NCI-H1092 treated with DMSO at 0.1 percent for 48 hours (cell line): ENCODE measurements around the gene TLX1.
A peak's percentile ranks its signal among the peaks of the same experiment; 100 is the strongest.

ENCODE experiments used
- DNase-seq: peaks from one replicate; lab custom pipeline; 2025; lab: John Stamatoyannopoulos, UW

Gene TLX1

GRCh38 chr10:101130984-101131961, at the start of gene TLX1:
TLX1 (plus strand) TSS chr10:101131300; CDS start chr10:101131542, 242 bp downstream.
- DNase-seq, result peak; percentile 51

DNA sequence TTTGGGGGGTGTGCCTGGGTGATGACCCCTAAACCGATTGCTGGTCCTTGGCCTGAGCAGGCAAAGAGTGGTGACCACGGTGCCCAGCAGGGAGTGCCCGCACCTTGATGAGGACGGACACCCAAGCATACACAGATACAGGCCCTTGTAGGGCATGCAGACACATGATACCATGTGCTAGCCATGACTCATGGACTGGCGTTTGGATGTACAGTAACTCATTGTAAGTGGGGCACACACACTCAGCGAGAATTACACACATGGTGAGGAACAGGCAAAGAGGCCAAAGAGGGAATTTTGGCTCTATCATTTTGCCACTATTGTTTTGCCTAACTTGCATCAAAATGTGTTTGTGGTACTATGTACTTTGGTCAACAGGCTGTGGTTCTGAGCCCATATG, 45.3 kb upstream of the TLX1 start:
- DNase-seq, result no peak

GRCh38 chr10:101087376-101087775, 43.7 kb upstream of the TLX1 start:
- no peak for DNase-seq

- DNase-seq, result no peak
Measured at GRCh38 chr10:101087965-101088364, 43.1 kb upstream of the TLX1 start.

DNA sequence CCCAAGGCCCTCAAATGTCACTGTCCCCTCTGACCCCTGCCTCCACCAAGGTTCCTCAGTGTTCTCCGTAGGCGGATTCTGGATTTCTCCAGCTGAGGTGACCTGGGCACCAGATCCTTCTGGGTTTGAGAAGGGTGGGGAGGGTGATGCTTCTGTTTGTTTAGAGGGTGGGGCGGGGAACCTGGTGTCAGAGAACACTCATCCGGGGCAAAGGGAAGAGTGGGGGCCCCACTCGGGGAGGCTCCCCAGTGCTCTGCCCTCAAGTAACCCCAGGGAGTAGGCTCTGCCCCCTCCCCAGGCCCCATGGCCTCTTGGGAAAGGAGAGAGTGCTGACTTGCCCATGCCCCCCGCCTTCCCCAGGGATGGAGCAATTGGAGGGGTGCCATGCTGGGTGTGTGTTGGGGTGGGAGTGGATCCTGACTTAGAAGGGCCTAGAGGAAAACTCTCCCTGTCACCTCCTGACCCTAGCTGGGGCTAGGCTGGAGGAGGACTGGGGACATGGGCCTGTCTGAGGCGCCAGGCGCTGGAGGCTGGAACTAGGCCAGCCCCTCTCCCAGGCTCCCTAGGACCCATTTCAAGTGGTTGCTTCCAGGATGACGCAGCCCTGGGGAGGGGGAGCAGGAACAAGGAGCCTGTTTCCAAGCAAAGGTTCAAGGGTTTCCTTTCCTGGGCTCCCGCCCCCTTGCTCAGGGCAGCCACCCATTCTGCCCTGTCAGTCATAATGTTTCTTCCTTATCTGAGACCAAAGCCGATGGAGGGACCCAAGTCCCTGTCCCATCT, 41.4 kb upstream of the TLX1 start:
- peak; percentile 9 for DNase-seq

GRCh38 chr10:101090597-101090996, 40.5 kb upstream of the TLX1 start:
- DNase-seq, result no peak

- peak; percentile 29 for DNase-seq
Measured at GRCh38 chr10:101091546-101092290, 39.4 kb upstream of the TLX1 start.

GRCh38 chr10:101092881-101093354, 38.2 kb upstream of the TLX1 start:
- no peak for DNase-seq

DNA sequence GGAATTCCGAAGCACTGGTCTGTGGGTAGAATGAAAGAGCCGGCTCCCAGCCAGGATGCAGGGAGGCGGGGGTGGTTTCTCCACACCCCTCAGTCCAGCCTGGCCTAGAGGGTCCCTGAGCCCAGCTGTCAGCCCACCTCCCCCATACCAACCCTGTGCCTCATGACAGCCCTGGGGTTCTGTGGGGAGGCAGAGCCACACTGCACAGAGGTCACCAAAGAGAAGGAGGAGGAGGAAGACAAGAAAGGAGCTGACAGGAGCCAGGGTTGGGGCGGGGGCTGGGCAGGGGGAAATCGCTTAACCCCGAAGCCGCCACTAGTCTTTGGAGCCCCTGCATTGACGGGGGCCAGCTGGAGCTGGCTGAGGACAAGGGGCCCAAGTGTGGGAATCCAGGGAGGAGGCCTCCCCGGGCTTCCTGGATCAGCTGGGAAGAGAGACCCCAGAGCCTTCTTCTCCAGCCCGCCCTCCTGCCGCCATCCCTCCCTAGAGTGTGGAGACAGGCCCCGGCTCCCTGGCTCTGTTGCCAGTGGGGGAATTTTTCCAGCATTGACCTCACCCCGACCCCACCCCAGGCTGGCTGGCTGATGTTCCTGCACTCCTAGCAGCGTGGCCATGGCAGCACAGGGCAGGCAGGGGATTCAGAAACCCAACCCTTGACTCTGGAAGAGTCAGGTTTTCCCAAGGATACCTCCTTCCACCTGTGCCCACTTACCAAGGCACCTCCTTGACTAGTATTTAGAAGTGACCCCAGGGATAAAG, 36.8 kb upstream of the TLX1 start:
- DNase-seq, result no peak

DNA sequence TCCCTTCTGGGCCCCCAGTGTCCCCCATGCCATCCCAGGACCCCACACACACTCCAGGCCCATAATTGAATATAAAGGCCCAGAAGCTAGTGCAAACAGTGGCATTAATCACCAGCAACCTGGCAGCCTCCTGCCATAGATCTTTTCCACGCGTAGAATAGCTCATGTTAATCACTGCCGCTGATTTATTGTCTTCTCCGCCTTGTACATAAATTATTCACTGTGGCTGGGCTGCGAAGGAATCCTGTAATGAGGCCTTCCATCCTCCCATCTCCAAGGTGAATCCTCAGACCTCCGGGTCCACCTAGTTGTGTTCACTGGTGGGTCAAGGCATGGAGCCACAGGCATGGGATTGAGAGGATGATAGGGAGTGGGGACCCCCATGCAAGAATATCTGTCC, 36.1 kb upstream of the TLX1 start:
- DNase-seq, result no peak

GRCh38 chr10:101095550-101096213, 35.4 kb upstream of the TLX1 start:
- DNase-seq, result peak; percentile 50

DNA sequence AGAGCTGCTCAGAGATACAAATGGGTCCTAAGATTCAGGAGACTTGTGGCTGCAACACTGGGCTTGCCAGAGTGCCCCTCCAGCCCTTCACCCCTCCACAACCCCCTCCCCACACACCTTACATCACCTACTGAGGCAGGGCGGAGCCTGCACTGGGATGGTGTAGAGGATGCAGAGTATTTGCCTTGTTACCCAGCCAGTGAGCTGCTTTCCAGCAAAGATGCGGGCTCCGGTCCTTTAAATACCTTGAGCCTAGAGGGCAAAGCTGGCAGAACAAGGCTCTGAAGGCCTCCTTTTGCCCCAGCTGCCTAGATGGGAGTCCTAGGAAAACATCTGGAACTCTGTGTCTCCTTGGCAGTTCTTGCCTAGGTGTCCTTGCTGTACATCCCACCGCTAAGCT, 34.7 kb upstream of the TLX1 start:
- DNase-seq, result no peak

GRCh38 chr10:101097881-101098280, 33.2 kb upstream of the TLX1 start:
- no peak for DNase-seq

- no peak for DNase-seq
Measured at GRCh38 chr10:101099901-101100300, 31.2 kb upstream of the TLX1 start.

DNA sequence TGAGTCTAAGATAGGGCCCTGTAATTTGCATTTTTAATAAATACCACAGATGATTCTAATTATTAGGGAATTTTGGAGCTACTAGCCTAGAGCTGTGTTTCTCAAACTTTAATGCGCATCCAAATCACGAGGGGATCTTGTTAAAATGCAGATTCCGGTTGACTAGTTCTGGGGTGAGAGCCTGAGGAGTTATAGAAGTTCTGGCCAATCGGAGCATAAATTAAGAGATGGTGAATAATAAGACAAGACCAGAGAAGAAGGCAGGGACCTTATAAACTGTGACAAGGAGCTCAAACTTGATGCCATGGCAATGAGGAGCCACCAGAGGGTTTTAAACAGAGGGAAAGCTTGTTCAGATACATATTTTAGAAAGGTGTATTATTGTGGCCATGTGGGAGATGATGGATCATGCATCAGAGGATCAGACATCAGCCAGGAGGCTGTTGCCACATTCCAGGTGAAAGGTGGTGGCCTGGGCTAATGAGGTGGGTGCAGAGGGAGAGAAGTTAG, 29.7 kb upstream of the TLX1 start:
- no peak for DNase-seq

GRCh38 chr10:101103430-101103829, 27.7 kb upstream of the TLX1 start:
- DNase-seq, result no peak

GRCh38 chr10:101106351-101106750, 24.7 kb upstream of the TLX1 start:
- DNase-seq, result no peak

GRCh38 chr10:101107771-101108170, 23.3 kb upstream of the TLX1 start:
- DNase-seq, result no peak

GRCh38 chr10:101110856-101111523, 20.1 kb upstream of the TLX1 start:
- DNase-seq, result no peak

DNA sequence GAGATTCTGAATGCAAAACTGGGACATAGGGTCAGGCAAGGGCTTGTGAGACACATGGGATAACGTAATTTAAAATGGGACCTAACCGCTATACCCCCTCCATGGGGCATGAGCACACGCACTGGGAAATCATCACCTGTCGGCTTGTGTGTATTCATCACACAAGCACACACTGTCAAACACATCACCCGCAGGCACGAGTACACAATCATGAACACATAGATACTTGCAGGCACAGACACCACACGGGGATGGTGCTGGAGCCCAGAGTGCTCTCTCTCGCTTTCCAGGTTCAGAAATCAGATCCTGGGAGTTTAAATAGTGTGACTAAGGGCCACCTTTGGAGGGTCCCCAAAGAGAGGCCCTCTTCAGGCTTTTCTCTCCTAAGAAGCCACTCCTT, 19.6 kb upstream of the TLX1 start:
- no peak for DNase-seq
